ENCODE results near the gene PCDHGB1.
"Not testable (repeated sequence)": the region's sequence is repeated elsewhere in the genome, so short reads cannot be mapped to it uniquely, and the experiment has no call there.

PCDHGB1 gene

DNA sequence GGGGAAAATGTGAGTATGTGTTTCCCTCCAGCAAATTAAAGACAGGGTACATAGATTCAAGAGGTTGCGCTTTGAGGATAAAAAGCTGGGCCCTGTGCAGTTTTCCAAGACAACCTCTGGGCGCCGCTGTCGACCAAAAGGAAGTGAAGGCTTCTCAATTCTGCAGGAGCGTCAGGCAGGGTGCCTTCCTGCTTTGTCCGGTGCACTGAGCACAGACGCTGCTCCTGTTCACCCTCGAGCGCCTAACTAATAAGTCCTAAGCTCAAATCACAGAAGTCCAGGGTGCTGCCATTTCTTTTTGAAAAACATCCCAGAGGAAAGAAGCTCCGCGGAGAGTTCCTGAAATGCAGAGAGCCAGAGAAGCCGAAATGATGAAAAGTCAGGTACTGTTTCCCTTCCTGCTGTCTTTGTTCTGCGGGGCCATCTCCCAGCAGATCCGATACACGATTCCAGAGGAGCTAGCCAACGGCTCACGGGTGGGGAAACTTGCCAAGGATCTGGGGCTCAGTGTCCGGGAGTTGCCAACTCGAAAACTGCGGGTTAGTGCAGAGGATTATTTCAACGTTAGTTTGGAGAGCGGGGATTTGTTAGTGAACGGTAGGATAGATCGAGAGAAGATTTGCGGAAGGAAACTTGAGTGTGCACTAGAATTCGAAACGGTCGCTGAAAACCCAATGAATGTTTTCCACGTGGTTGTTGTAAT is at the start of gene PCDHGB1:
Gene PCDHGB1 (plus strand): TSS at position 183 of the 703 bp plus-strand sequence. CDS start 162 bp downstream, at position 345.
- DNase-seq (ENCODE audit: low read depth), result no peak

GRCh38 chr5:141303756-141304155 is 46.1 kb upstream of the PCDHGB1 start, which contains the start of gene SLC25A2:
Gene SLC25A2 (minus strand): TSS chr5:141304049. CDS start chr5:141303865, 184 bp downstream.
- no peak for DNase-seq (ENCODE audit: low read depth)

DNA sequence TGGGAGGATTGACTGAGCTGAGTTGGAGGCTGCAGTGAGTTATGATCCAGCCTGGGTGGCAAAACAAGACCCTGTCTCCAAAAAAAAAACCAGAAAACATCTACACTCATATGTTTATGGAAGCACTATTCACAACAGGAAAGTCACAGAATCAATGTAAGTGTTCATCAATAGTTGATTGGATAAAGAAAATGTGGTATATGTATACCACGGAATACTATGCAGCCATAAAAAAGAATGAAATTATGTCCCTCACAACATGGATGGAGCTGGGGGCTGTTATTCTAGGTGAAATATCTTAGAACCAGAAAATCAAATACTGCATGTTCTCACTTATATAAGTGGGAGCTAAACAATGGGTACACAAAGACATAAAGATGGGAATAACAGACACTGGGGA is 43.3 kb upstream of the PCDHGB1 start:
- no peak for DNase-seq (ENCODE audit: low read depth)

GRCh38 chr5:141313711-141314110 is 36.2 kb upstream of the PCDHGB1 start:
- DNase-seq (ENCODE audit: low read depth), result no peak

GRCh38 chr5:141316963-141317362 is 32.9 kb upstream of the PCDHGB1 start:
- DNase-seq (ENCODE audit: low read depth), result not testable (repeated sequence)

DNA sequence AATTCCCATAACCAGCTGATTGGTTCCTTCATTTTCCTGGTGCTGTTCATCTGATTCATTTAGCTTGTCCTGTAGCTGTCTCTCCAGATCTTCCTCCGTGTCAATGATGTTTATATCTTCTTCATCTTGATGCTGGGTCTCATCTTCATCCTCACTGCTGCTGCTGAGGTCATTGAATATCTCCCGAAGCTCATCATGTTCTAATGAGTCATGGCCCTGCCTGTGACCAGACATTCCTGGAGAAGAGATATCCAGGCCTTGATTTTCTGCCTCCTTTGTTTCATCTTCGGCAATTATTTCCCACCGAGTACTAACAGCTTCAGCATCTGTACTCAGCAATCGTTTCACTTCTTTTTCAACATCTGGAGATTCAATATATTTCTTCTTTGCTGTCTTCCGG is 30.7 kb upstream of the PCDHGB1 start:
- no peak for DNase-seq (ENCODE audit: low read depth)

DNA sequence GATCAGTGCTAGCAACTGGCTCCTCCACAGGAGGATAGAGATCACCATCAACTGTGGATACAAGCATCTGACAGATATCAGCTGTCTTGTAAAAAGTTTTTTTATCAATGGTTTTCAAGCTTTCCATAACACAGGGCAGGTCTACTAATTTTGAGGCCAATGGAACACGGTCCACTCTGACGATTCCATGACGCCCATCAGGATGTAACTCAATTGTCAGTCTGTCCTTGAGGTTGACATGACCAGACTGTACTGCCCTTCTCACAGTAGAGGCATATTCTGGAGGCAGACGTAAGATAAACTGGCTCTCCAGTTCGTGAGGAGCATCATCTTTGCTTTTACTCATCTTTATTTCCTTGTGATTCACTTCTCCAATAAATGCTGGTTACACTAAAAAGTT is 30.2 kb upstream of the PCDHGB1 start:
- no peak for DNase-seq (ENCODE audit: low read depth)

DNA sequence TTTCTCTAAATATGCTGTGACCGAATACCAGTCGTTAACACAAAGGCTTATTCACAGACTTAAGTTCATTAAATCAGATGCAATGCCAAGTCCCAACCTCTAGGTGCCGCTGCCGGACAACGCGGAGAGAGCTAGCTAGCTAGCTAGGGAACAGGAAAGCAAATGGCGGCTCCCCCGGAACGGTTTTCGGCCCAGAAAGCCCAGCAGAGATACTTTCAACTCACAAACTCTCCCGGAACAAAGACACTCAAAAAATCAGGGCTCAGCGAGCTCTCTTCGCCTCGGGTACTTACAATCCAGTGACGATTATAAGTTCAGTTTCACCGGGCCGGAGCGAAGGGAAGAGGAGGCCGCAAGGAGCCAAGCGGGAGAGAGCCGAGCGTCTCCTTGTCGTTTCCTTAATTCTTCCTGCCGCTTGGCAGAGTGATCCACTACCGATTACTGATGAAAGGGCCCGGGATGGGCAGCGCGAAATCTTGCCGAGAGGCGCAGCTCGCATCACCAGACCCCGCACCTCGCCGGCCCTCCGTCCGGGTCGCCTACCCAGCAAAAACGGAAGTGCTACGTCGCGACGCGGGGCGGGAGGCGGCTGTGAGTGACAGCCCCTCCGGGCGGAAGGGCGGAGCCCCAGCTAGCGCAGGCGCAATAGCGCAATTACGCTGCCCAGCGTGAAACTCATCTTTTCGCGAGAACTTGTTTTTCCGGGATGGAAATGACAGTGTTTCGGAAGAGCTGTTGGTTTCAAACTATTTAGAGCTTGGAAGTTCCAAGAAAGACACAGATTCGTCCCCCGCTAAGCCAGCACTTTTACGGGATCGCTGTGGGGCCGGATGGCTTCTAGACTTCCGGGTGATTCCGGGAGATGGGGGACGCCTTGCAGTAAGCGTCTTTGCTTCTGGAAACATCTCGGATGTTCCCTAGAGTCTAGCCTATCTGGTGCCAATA is 29.4 kb upstream of the PCDHGB1 start, which contains the start of gene TAF7:
Gene TAF7 (minus strand): TSS at position 560 of the 945 bp plus-strand sequence. CDS start 740 bp downstream, outside the sequence.
- DNase-seq (ENCODE audit: low read depth), result peak; percentile 90

DNA sequence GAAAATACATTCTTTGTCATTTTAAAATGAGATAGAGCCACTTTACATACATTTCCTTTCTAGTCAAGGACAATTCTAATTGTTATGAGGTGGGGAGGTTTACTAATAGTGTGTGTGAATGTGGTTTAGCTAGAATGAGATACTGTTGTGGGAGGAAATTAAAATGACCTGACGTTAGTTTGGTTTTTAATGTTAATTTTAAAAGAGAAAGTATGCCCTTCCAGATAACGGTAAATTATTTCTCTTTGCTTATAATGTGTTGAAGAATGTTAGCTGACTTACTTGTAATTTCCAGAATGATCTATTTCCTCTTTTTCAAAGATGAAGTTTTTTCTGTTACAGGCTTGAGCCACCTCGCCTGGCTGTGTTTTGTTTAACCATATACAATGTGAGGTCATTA is 27.6 kb upstream of the PCDHGB1 start:
- DNase-seq (ENCODE audit: low read depth), result no peak

DNA sequence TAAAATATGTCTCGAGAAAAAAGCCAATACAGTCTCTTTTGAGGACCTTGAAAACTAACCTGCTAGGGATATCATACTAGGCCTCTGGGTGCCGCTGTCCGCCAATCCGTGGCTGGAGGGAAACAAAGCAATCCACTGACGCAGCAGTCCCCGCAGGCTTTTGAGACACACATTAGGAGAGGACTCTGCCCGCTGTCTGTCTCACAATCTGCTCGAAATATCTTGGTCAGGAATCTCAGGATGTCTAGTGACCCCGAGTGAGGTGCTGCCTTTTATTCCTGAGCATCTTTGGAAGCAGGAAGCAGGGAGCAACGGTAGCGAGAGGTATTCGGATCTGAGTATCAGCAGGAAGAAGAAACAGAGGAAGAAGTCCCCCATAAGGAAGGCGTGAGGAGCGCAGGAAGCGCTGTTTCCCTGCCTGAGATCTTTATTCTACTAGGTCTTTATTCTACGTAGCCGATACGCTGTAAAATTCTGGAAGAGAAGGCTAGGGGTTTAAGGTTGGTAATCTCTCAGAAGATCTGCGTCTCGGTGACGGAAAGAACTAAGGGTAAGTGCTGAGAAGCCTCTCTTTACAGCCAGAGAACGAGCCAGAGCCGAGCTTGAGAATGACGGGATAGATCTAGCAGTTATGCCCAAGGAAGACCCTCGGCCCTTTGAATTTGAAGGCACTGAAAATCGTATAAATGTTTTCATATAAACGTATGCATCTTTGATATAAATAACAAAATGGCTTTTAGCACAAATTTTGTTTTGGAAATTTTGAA is 23.6 kb upstream of the PCDHGB1 start:
- DNase-seq (ENCODE audit: low read depth), result peak; percentile 51

DNA sequence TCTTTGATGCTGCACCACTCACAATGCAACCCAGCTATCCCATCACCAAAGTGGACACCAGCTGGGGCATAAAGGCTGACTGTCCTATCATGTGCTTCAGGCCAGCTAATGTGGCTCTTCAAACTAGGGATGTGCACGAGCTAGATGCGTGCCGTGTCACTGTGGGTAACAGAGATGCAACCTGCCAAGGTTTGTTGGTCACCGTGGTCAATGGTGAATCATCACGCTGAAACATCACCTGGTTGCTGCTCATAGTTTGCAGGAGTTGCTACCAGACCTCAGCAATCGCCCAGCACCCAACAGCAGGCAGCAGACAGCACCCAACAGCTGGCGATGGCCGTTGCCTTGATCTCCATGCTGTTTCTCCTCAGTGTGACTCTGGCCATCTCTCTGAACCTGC is 21.7 kb upstream of the PCDHGB1 start:
- DNase-seq (ENCODE audit: low read depth), result no peak

DNA sequence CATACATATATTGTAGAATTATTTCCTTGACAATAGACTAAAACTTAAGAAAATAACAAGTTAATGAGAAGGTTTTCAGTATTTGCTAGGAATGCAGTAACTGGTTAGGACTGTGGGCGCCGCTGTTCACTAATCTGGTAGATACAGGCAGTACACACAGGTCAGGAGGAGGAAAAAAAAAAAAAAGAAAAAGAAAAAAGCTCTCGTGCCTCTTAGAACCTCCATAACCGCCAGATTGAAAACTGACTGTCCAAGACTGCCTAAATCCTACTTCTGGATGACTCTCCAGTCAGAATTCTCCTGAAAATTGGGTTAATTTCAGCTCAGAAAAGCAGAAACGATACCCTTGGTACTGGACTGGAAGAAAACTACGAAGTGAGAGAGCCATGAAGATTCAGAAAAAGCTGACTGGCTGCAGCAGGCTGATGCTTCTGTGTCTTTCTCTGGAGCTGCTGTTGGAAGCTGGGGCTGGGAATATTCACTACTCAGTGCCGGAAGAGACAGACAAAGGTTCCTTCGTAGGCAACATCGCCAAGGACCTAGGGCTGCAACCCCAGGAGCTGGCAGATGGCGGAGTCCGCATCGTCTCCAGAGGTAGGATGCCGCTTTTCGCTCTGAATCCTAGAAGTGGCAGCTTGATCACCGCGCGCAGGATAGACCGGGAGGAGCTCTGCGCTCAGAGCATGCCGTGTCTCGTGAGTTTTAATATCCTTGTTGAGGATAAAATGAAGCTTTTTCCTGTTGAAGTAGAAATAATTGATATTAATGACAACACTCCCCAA is 19.4 kb upstream of the PCDHGB1 start, which contains the start of gene PCDHGA1:
Gene PCDHGA1 (plus strand): TSS at position 216 of the 782 bp plus-strand sequence.
- no peak for DNase-seq (ENCODE audit: low read depth)

GRCh38 chr5:141332571-141332970 is 17.3 kb upstream of the PCDHGB1 start:
- not testable (repeated sequence) for DNase-seq (ENCODE audit: low read depth)

- DNase-seq (ENCODE audit: low read depth), result no peak
These were observed 11.2 kb upstream of the PCDHGB1 start, which contains the start of gene PCDHGA2 for GRCh38 chr5:141338538-141339306. Gene PCDHGA2 (plus strand): TSS chr5:141338760.

DNA sequence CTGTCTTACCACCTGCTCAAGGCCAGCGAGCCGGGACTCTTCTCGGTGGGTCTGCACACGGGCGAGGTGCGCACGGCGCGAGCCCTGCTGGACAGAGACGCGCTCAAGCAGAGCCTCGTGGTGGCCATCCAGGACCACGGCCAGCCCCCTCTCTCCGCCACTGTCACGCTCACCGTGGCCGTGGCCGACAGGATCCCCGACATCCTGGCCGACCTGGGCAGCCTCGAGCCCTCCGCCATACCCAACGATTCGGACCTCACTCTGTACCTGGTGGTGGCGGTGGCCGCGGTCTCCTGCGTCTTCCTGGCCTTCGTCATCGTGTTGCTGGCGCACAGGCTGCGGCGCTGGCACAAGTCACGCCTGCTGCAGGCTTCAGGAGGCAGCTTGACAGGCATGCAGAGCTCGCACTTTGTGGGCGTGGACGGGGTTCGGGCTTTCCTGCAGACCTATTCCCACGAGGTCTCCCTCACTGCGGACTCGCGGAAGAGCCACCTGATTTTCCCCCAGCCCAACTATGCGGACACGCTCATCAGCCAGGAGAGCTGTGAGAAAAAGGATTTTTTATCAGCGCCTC is 9.0 kb upstream of the PCDHGB1 start:
- DNase-seq (ENCODE audit: low read depth), result not testable (repeated sequence)

- no peak for DNase-seq (ENCODE audit: low read depth)
These were observed 7.1 kb upstream of the PCDHGB1 start for GRCh38 chr5:141342773-141343172.

DNA sequence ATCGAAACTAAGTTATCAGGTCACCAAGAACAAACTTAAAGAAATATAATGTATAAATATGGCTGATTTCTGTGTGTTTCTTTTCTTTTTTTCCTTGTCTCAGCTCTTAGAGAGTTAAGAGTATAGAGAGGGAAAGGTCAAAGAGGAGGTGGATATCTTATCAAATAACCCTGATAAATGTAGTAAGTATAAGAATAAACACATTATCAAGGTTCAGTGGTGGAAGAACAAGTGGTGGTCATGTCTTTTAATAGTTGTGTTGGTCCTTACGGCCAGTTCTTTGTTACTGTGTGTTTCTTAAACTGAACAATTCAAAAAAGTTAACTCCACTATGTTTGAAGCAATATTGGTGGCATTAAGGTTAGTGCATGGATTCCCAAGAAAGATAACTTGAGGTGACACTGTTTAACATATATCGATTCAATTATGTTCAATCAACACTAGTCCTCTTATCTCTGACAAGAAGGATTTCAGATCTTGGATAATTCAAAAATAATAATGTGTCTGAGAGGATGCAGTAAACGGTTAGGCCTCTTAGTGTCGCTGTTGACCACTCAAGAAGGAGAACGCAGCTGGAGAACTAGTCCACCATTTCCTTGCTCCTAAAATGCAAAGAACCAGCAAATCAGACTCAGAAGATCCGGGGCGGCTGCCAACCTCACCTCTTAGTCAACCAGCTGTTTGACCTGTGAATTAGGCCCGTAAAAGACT is 6.5 kb upstream of the PCDHGB1 start, which contains the start of gene PCDHGA3:
Gene PCDHGA3 (plus strand): TSS at position 588 of the 711 bp plus-strand sequence. CDS start 205 bp downstream, outside the sequence.
- no peak for DNase-seq (ENCODE audit: low read depth)

- no peak for DNase-seq (ENCODE audit: low read depth)
These were observed 5.9 kb upstream of the PCDHGB1 start for GRCh38 chr5:141343953-141344463.

GRCh38 chr5:141345327-141345726 is 4.6 kb upstream of the PCDHGB1 start:
- DNase-seq (ENCODE audit: low read depth), result no peak

Data from stimulated activated CD8-positive, alpha-beta memory T cell treated with anti-CD3 and anti-CD28 coated beads, Interleukin-12 subunit alpha, Interleukin-12 subunit beta, amount 100 ng/mL, for 1 hour (primary cell).